Measurements from ENCODE around the gene ALKAL2.
"Not testable (repeated sequence)": the region's sequence is repeated elsewhere in the genome, so short reads cannot be mapped to it uniquely, and the experiment has no call there.

- not testable (repeated sequence) for TF ChIP-seq POLR2A, CTCF, EP300, POLR2AphosphoS5 (IDR thresholded peaks at IDR 0.05)
Measured at GRCh38 chr2:336949-337348, 49.1 kb upstream of the ALKAL2 start.

All from sigmoid colon (tissue), 4 donors.